B cell (primary cell): ENCODE measurements around the gene FAM72C.
"Not testable (repeated sequence)": the region's sequence is repeated elsewhere in the genome, so short reads cannot be mapped to it uniquely, and the experiment has no call there.

Source experiments
- CTCF ChIP-seq: fragments of 200-600 bp; IDR thresholded peaks from one replicate; pipeline ENCODE4 v1.8.0; 2022; ENCODE audit warnings: antibody characterized with exemption, mild to moderate bottlenecking
- EZH2 ChIP-seq: IDR thresholded peaks from 2 replicates; pipeline ENCODE4 v1.6.1; 2012; ENCODE audit warnings: borderline replicate concordance, low read depth, mild to moderate bottlenecking, moderate library complexity, low read length; ENCODE audit not compliant: insufficient read depth, poor library complexity, severe bottlenecking

DNA sequence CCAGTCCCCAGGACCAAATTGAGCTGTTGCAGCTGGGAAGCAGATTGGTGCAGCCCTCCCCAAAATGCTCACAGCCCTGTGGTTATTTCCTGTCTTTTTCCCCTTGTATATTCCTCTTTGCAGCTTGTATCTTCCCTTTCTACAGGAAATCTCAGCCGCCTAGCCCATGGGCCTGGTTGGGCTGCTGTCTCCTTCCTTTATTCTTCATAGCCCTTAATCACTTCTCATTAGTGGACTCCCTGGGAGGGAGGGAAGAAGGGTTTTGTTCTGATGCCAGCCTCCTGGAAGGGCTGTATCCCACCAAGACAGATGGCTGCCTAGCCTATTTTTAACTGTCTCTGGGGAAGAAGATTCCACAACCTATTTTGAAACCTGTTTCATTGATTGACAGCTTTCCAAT, 32.5 kb upstream of the FAM72C start:
- not testable (repeated sequence) for TF ChIP-seq CTCF, EZH2
